ENCODE measurements around the gene KCTD16. TPM values are rescaled to one million over a fixed set of nuclear protein-coding genes. Genes with fewer than 3 reads are reported as not detected.

KCTD16 gene
- total RNA-seq, 2 donors from 2014 or later, result 0.14 to 0.62 TPM

DNA sequence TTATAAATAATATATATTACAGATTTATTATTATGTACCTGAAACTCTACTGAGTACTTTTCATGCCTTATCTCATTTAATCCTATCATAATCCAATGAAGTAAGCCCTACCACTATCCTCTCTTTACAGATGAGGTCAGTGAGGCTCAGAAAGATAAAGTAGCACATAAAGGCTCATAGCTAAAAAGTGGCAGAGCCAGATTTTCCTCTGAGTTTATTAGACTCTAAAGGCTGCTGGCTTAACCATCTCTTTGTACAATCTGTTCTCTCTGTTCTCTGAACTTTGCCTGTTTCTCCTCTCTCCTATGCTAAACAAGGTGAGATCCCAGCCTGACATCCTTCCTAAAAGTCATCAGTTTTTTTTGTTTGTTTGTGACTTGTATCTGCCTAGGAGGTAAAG lies 311.2 kb downstream of the KCTD16 start:
- intact Hi-C loops (cut with DNase I), result no loop called here

DNA sequence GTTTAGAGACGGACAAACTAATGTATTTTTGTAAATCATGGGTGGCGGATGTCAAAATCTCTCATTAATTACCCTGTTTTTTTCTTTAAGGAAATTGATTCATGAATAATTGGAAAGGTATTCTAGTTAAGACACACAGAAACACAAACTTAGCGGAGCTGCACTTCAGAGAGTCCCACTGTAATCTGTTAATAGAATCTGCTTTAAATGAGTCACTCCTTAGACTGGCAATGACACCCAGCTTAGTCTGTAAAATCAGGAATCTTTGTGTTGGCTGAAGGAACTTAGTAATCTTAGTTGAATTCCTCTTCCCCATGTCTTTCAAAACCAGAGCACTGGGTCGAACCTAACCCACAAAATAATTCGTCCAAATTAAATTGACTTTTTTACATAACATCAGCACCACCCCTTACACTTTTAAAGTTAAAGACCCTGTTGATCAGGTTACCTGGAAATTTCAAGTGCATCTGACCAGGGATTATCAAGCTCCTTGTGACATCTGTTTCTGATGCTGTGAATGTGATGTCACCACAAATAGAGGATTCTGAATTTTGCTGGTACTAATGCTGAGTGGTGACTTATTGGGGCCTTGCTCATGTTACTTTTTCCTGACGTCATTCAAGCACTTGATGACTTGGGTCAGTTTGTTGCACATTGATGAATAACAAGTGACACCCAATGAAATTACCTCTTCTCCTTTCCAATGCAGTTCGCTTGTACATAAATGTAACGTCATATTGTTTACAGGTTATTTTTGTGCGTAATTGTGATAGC lies 313.6 kb downstream of the KCTD16 start:
- Histone ChIP-seq H3K9me3 (no peaks in the 10 kb centered on the region), H3K27ac (no peak overlapping the region), H3K36me3 (no peaks in the 10 kb centered on the region), H3K27me3 (replicated peaks; ENCODE audit: insufficient read depth) (no peaks in the 10 kb centered on the region), H3K4me3 (no peak overlapping the region), H3K4me1 (replicated peaks) (no peaks in the 10 kb centered on the region)
- TF ChIP-seq POLR2A (IDR thresholded peaks at IDR 0.05), result no peak
- TF ChIP-seq CTCF (IDR thresholded peaks at IDR 0.05), result no peak
- TF ChIP-seq POLR2AphosphoS5 (IDR thresholded peaks at IDR 0.05), result no peak
- DNase-seq (ENCODE audit: low spot score), result no peak
- 66% methylated on average over 9 of the region's 9 CpGs for WGBS
- intact Hi-C loops (cut with DNase I), result no loop called here

More for the DNA sequence above, 311.2 kb downstream of the KCTD16 start:
- TF ChIP-seq POLR2AphosphoS5 (IDR thresholded peaks at IDR 0.05) (peak; percentile 51), POLR2A (IDR thresholded peaks at IDR 0.05) (no peak)
- DNase-seq (ENCODE audit: low spot score), result peak; percentile 22
- H3K36me3 ChIP-seq, result no peaks in the 10 kb centered on the region
- H3K9me3 ChIP-seq, result no peaks in the 10 kb centered on the region
- peak overlapping the region in 1 of 2 donors; percentile 35 for H3K27ac ChIP-seq
- H3K27me3 ChIP-seq (replicated peaks; ENCODE audit: insufficient read depth), result no peaks in the 10 kb centered on the region
- H3K4me1 ChIP-seq (replicated peaks), result no peaks in the 10 kb centered on the region
- H3K4me3 ChIP-seq, result no peak overlapping the region

DNA sequence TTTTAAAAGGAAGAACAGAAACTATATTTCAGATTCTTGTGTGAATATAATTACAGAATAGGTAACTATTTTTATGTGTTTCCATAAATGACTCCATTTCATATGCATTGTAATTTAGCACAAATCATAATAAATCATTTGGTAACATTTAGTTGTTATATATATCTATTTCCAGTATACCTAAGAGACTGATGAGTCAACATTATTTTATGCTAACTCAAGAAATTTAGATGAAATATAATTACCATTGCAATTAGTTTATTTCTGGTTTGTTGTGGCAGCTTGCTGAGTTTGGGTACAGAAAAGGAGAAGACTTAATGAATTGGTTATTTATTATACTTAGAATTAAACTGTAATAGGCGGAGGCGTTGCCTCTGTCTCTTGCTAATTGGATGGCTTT lies 314.9 kb downstream of the KCTD16 start:
- H3K4me1 ChIP-seq (replicated peaks), result no peaks in the 10 kb centered on the region
- H3K27me3 ChIP-seq (replicated peaks; ENCODE audit: insufficient read depth), result no peaks in the 10 kb centered on the region
- H3K36me3 ChIP-seq, result no peaks in the 10 kb centered on the region
- no peak overlapping the region for H3K4me3 ChIP-seq
- H3K27ac ChIP-seq, result no peak overlapping the region
- 94% methylated on average over 2 of the region's 2 CpGs for WGBS
- no peak for DNase-seq (ENCODE audit: low spot score)
- no peaks in the 10 kb centered on the region for H3K9me3 ChIP-seq
- TF ChIP-seq POLR2AphosphoS5 (IDR thresholded peaks at IDR 0.05) (no peak), CTCF (IDR thresholded peaks at IDR 0.05) (no peak), POLR2A (IDR thresholded peaks at IDR 0.05) (no peak)
- intact Hi-C loops (cut with DNase I), result no loop called here

DNA sequence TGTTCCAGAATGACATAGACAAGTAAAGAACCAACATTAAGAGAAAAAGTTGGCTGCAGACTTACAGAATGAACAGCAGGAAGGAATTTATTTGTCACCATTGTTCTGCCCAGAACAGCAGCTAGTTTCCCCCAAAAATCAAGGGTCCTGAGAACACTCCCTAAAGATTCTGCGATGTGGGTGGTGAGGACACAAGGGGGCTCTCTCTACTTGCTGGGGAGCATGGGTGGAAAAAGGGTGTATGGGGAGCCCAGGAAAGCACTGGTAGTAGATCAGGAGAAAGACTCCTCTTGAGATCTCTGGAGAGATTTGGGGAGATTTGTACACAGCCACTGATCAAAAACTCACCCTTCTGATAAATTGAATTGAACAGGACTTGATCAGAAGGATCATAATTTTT lies 316.5 kb downstream of the KCTD16 start:
- no peak overlapping the region for H3K27ac ChIP-seq
- no peaks in the 10 kb centered on the region for H3K27me3 ChIP-seq (replicated peaks; ENCODE audit: insufficient read depth)
- no peak for DNase-seq (ENCODE audit: low spot score)
- no peaks in the 10 kb centered on the region for H3K9me3 ChIP-seq
- intact Hi-C loops (cut with DNase I), result no loop called here
- TF ChIP-seq POLR2A (IDR thresholded peaks at IDR 0.05) (no peak), CTCF (IDR thresholded peaks at IDR 0.05) (no peak), POLR2AphosphoS5 (IDR thresholded peaks at IDR 0.05) (no peak)
- H3K4me3 ChIP-seq, result no peak overlapping the region
- H3K36me3 ChIP-seq, result no peaks in the 10 kb centered on the region
- no peaks in the 10 kb centered on the region for H3K4me1 ChIP-seq (replicated peaks)
- 26% methylated on average over 1 of the region's 1 CpG for WGBS

- DNase-seq (ENCODE audit: low spot score), result no peak
- Histone ChIP-seq H3K4me3 (no peak overlapping the region), H3K27me3 (replicated peaks; ENCODE audit: insufficient read depth) (no peaks in the 10 kb centered on the region), H3K27ac (no peak overlapping the region), H3K36me3 (no peaks in the 10 kb centered on the region), H3K4me1 (replicated peaks) (no peaks in the 10 kb centered on the region), H3K9me3 (no peaks in the 10 kb centered on the region)
- intact Hi-C loops (cut with DNase I), result no loop called here
- TF ChIP-seq POLR2A (IDR thresholded peaks at IDR 0.05), result no peak
- no peak for TF ChIP-seq CTCF (IDR thresholded peaks at IDR 0.05)
- no peak for TF ChIP-seq POLR2AphosphoS5 (IDR thresholded peaks at IDR 0.05)
Observed at GRCh38 chr5:144487761-144488160, 317.1 kb downstream of the KCTD16 start.

Data from prostate gland (tissue), 2 donors.